Liver (tissue), 9 donors: ENCODE measurements around the gene ZBTB7B. TPM values are rescaled to one million over a fixed set of nuclear protein-coding genes. Genes with fewer than 3 reads are reported as not detected.

Experiments used
- DNase-seq: peaks from one replicate; pipeline ENCODE4 v3.0.0-alpha.2; 2017; ENCODE audit warnings: low spot score
- H3K27ac ChIP-seq, 2 donors: one replicate each; pipeline ENCODE4 v1.7.0; 2013; ENCODE audit warnings: inconsistent platforms in 2 of 2, low read length in 2 of 2, control low read depth in 1 of 2, low read depth in 1 of 2, mild to moderate bottlenecking in 1 of 2
- H3K27me3 ChIP-seq, 4 donors: one replicate each; pipeline versions ENCODE4 v1.6.1 to v1.7.0; 2013; ENCODE audit warnings: low read length in 3 of 4, inconsistent platforms in 1 of 4, mild to moderate bottlenecking in 1 of 4, moderate library complexity in 1 of 4; ENCODE audit not compliant: control insufficient read depth in 4 of 4, insufficient read depth in 4 of 4
- H3K36me3 ChIP-seq, 4 donors: one replicate each; pipeline versions ENCODE4 v1.6.1 to v1.7.0; 2013; ENCODE audit warnings: low read length in 3 of 4, mild to moderate bottlenecking in 3 of 4, low read depth in 1 of 4, moderate library complexity in 1 of 4; ENCODE audit not compliant: control insufficient read depth in 4 of 4, insufficient read depth in 3 of 4
- H3K4me1 ChIP-seq, 4 donors: one replicate each; pipeline versions ENCODE4 v1.6.1 to v1.7.0; 2013; ENCODE audit warnings: low read length in 3 of 4, mild to moderate bottlenecking in 3 of 4, moderate library complexity in 1 of 4; ENCODE audit not compliant: control insufficient read depth in 4 of 4, insufficient read depth in 4 of 4
- H3K4me3 ChIP-seq, 3 donors: one replicate each; pipeline versions ENCODE4 v1.6.1 to v1.7.0; 2013; ENCODE audit warnings: low read length in 3 of 3, control low read depth in 1 of 3, low read depth in 1 of 3, mild to moderate bottlenecking in 1 of 3
- H3K9ac ChIP-seq, 2 donors: one replicate each; pipeline ENCODE4 v1.7.0; 2013; ENCODE audit warnings: low read length in 2 of 2, mild to moderate bottlenecking in 2 of 2, moderate library complexity in 2 of 2, control low read depth in 1 of 2, low read depth in 1 of 2
- H3K9me3 ChIP-seq, 4 donors: one replicate each; pipeline versions ENCODE4 v1.6.1 to v1.7.0; 2013; ENCODE audit warnings: low read length in 3 of 4; ENCODE audit not compliant: control insufficient read depth in 4 of 4
- ATF3 ChIP-seq: IDR thresholded peaks from 2 replicates; pipeline ENCODE4 v1.6.1; 2016; ENCODE audit warnings: antibody characterized with exemption
- CTCF ChIP-seq: fragments of 150-350 bp; IDR thresholded peaks from 2 replicates; pipeline ENCODE4 v1.5.1; 2017; ENCODE audit warnings: improper control_type of control experiment, low read depth, low read length; ENCODE audit not compliant: missing input control
- EGR1 ChIP-seq, 2 donors: IDR thresholded peaks; 2 replicates each; pipeline ENCODE4 v1.6.1; 2016 to 2018; ENCODE audit warnings: antibody characterized with exemption in 2 of 2, low read depth in 2 of 2
- FOXA1 ChIP-seq: IDR thresholded peaks from 2 replicates; pipeline ENCODE4 v1.6.1; 2016; ENCODE audit warnings: antibody characterized with exemption
- FOXA2 ChIP-seq: IDR thresholded peaks from 2 replicates; pipeline ENCODE4 v1.6.1; 2016; ENCODE audit warnings: antibody characterized with exemption
- GABPA ChIP-seq, 2 donors: IDR thresholded peaks in 1 of 2; conservative IDR thresholded peaks in 1 of 2; 2 replicates each; pipeline ENCODE4 v1.6.1; 2016; ENCODE audit warnings: antibody characterized with exemption in 2 of 2, mild to moderate bottlenecking in 1 of 2, moderate library complexity in 1 of 2
- HNF4A ChIP-seq, 2 donors: conservative IDR thresholded peaks; 2 replicates each; pipeline ENCODE4 v1.6.1; 2016; ENCODE audit warnings: antibody characterized with exemption in 2 of 2, mild to moderate bottlenecking in 2 of 2
- HNF4G ChIP-seq: IDR thresholded peaks from 2 replicates; pipeline ENCODE4 v1.6.1; 2016; ENCODE audit warnings: antibody characterized with exemption
- JUND ChIP-seq, 2 donors: IDR thresholded peaks; 2 replicates each; pipeline ENCODE4 v1.6.1; 2016; ENCODE audit warnings: antibody characterized with exemption in 2 of 2
- MAX ChIP-seq: IDR thresholded peaks from 2 replicates; pipeline ENCODE4 v1.6.1; 2016; ENCODE audit warnings: antibody characterized with exemption
- NR2F2 ChIP-seq: IDR thresholded peaks from 2 replicates; pipeline ENCODE4 v1.6.1; 2016; ENCODE audit warnings: antibody characterized with exemption
- RAD21 ChIP-seq, 2 donors: IDR thresholded peaks; 2 replicates each; pipeline ENCODE4 v1.6.1; 2016; ENCODE audit warnings: antibody characterized with exemption in 2 of 2, mild to moderate bottlenecking in 2 of 2
- REST ChIP-seq: IDR thresholded peaks from 2 replicates; pipeline ENCODE4 v1.6.1; 2016; ENCODE audit warnings: antibody characterized with exemption, mild to moderate bottlenecking
- RXRA ChIP-seq, 2 donors: IDR thresholded peaks; 2 replicates each; pipeline ENCODE4 v1.6.1; 2017 to 2018; ENCODE audit warnings: antibody characterized with exemption in 2 of 2, mild to moderate bottlenecking in 1 of 2
- SP1 ChIP-seq: IDR thresholded peaks from 2 replicates; pipeline ENCODE4 v1.6.1; 2018; ENCODE audit warnings: antibody characterized with exemption, mild to moderate bottlenecking
- TAF1 ChIP-seq: conservative IDR thresholded peaks from 2 replicates; pipeline ENCODE4 v1.6.1; 2016; ENCODE audit warnings: antibody characterized with exemption, mild to moderate bottlenecking
- YY1 ChIP-seq: IDR thresholded peaks from 2 replicates; pipeline ENCODE4 v1.6.1; 2016; ENCODE audit warnings: antibody characterized with exemption, mild to moderate bottlenecking
- ZBTB33 ChIP-seq: IDR thresholded peaks from 2 replicates; pipeline ENCODE4 v1.6.1; 2016; ENCODE audit warnings: antibody characterized with exemption
- WGBS: extraction: QIAGEN DNeasy Blood & Tissue Kit; methylation state at CpG from one replicate; pipeline ENCODE4 v1.1.7; 2013; 5-methylcytosine and 5-hydroxymethylcytosine counted together
- polyA plus RNA-seq, 2 donors: library from polyadenylated mRNA; stranded (reverse) in 1 of 2; unstranded in 1 of 2; fragments of 200-250 nt in 1 of 2; fragments of >200 nt in 1 of 2; fragmentation: Nextera tagmentation in 1 of 2; extraction: Ambion mirVana in 1 of 2; gene quantifications; one replicate each; pipeline versions ENCODE4 v1.2.1 to v1.2.3, GENCODE V29; 2013 to 2015
- total RNA-seq, 2 donors: library from RNA; depleted of rRNA; stranded (reverse); fragments of >200 nt; gene quantifications; one replicate each; pipeline ENCODE4 v1.2.3, GENCODE V29; 2014
- donor health status: healthy.
- donor health status: healthy.
- donor health status: healthy.
- donor health status: healthy.
- donor health status: healthy.

Gene ZBTB7B
- total and polyA plus RNA-seq, 4 donors: 7.0 to 50.2 (median 21.1) TPM

- H3K27ac ChIP-seq: peak overlapping the region; percentile 87 to 99
- DNase-seq: no peak
- peak overlapping the region; percentile 89 to 96 for H3K9ac ChIP-seq
- WGBS: under 1% methylated on average over 34 of the region's 34 CpGs
- H3K27me3 ChIP-seq: no peaks in the 10 kb centered on the region
- H3K4me1 ChIP-seq: peaks cover 35 to 72% (median 59%) of the 10 kb centered on the region in 4 donors
- TF ChIP-seq EGR1 (IDR thresholded peaks at IDR 0.05; ENCODE audit: low read depth in 2 of 2) (peak; percentile 66 to 77), SP1 (peak; percentile 51), RXRA (IDR thresholded peaks at IDR 0.05) (peak; percentile 26 to 38), ZBTB33 (peak; percentile 10), GABPA (IDR thresholded peaks at IDR 0.05 in 1 of 2, conservative IDR thresholded peaks at IDR 0.05 in 1 of 2) (peak; percentile 75 to 85), FOXA1 (no peak), NR2F2 (no peak), MAX (no peak), HNF4A (conservative IDR thresholded peaks at IDR 0.05) (peak; percentile 78)
- no peaks in the 10 kb centered on the region for H3K36me3 ChIP-seq
- peak overlapping the region; percentile 73 to 94 (median 91) for H3K4me3 ChIP-seq
- H3K9me3 ChIP-seq: no peaks in the 10 kb centered on the region
These were observed 1.3 kb downstream of the ZBTB7B start for GRCh38 chr1:155003766-155004351.

GRCh38 chr1:155004352-155005075 is 1.9 kb downstream of the ZBTB7B start:
- DNase-seq: no peak
- H3K27me3 ChIP-seq: no peaks in the 10 kb centered on the region
- H3K36me3 ChIP-seq: no peaks in the 10 kb centered on the region
- H3K4me1 ChIP-seq: peaks cover 38 to 72% (median 58%) of the 10 kb centered on the region in 4 donors
- peak overlapping the region; percentile 87 to 99 for H3K27ac ChIP-seq
- peak overlapping the region; percentile 48 to 70 for H3K9ac ChIP-seq
- TF ChIP-seq RAD21 (IDR thresholded peaks at IDR 0.05): no peak
- no peak for TF ChIP-seq NR2F2
- no peak for TF ChIP-seq EGR1 (IDR thresholded peaks at IDR 0.05; ENCODE audit: low read depth in 2 of 2)
- no peak for TF ChIP-seq FOXA1
- TF ChIP-seq RXRA (IDR thresholded peaks at IDR 0.05): no peak
- TF ChIP-seq YY1: no peak
- TF ChIP-seq JUND (IDR thresholded peaks at IDR 0.05): no peak
- no peak for TF ChIP-seq HNF4G
- TF ChIP-seq ATF3: no peak
- no peak for TF ChIP-seq ZBTB33
- TF ChIP-seq TAF1: no peak
- TF ChIP-seq HNF4A (conservative IDR thresholded peaks at IDR 0.05): no peak
- TF ChIP-seq FOXA2: no peak
- TF ChIP-seq SP1: no peak
- no peak for TF ChIP-seq MAX
- TF ChIP-seq GABPA (IDR thresholded peaks at IDR 0.05 in 1 of 2, conservative IDR thresholded peaks at IDR 0.05 in 1 of 2): no peak
- no peak for TF ChIP-seq REST
- TF ChIP-seq CTCF: no peak
- H3K9me3 ChIP-seq: no peaks in the 10 kb centered on the region
- H3K4me3 ChIP-seq: peak overlapping the region; percentile 62 to 73 (median 68)
- WGBS: 21% methylated on average over 5 of the region's 5 CpGs
